DOHH2 (cell line): ENCODE data around the gene RHO.

Source experiments
- EZH2phosphoT487 ChIP-seq: fragments of 200-600 bp; sonication (generic); IDR thresholded peaks from 2 replicates; pipeline ENCODE4 v1.6.1; 2017; ENCODE audit warnings: borderline replicate concordance, mild to moderate bottlenecking, antibody characterized with exemption, low read length, moderate library complexity, mixed read lengths
- TF ChIP-seq, protein P1 (sequence below): fragments of 200-600 bp; sonication (generic); IDR thresholded peaks from one replicate; pipeline ENCODE4 v1.5.1; 2014; ENCODE audit warnings: antibody characterized with exemption, mild to moderate bottlenecking, low read depth, low read length; ENCODE audit not compliant: poor library complexity, severe bottlenecking

DNA sequence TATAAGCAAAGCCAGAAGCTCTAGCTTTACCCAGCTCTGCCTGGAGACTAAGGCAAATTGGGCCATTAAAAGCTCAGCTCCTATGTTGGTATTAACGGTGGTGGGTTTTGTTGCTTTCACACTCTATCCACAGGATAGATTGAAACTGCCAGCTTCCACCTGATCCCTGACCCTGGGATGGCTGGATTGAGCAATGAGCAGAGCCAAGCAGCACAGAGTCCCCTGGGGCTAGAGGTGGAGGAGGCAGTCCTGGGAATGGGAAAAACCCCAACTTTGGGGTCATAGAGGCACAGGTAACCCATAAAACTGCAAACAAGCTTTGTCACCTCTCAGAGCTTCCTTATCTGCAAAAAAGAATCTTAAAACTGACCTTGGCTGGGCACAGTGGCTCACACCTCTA, 6.6 kb downstream of the RHO start:
- TF ChIP-seq, protein P1, sequence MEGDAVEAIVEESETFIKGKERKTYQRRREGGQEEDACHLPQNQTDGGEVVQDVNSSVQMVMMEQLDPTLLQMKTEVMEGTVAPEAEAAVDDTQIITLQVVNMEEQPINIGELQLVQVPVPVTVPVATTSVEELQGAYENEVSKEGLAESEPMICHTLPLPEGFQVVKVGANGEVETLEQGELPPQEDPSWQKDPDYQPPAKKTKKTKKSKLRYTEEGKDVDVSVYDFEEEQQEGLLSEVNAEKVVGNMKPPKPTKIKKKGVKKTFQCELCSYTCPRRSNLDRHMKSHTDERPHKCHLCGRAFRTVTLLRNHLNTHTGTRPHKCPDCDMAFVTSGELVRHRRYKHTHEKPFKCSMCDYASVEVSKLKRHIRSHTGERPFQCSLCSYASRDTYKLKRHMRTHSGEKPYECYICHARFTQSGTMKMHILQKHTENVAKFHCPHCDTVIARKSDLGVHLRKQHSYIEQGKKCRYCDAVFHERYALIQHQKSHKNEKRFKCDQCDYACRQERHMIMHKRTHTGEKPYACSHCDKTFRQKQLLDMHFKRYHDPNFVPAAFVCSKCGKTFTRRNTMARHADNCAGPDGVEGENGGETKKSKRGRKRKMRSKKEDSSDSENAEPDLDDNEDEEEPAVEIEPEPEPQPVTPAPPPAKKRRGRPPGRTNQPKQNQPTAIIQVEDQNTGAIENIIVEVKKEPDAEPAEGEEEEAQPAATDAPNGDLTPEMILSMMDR, result no peak
- no peak for TF ChIP-seq EZH2phosphoT487
